Neural cell (in vitro differentiated cells): Measurements from ENCODE around the gene TECPR2. TPM values are rescaled to one million over a fixed set of nuclear protein-coding genes. Genes with fewer than 3 reads are reported as not detected.

Source experiments
- H2AFZ ChIP-seq: fragments of 200-600, 300-800 bp; sonication (generic), shearing (Covaris generic); 2 replicates; pipeline ENCODE4 v1.6.0; 2014; ENCODE audit warnings: low read depth, mild to moderate bottlenecking, antibody characterized with exemption, low read length, moderate library complexity
- H3F3A ChIP-seq: fragments of 200-600 bp; shearing (Covaris generic); 2 replicates; pipeline ENCODE4 v1.6.1; 2016; ENCODE audit warnings: mild to moderate bottlenecking, moderate library complexity, mixed read lengths, antibody characterized with exemption, low read length; ENCODE audit not compliant: insufficient read depth, poor library complexity, severe bottlenecking
- H3K27ac ChIP-seq: fragments of 200-600, 300-800 bp; sonication (generic), shearing (Covaris generic); 2 replicates; pipeline ENCODE4 v1.5.1; 2014; ENCODE audit warnings: mild to moderate bottlenecking, low read length, moderate library complexity
- H3K27me3 ChIP-seq: fragments of 300-800, 200-600 bp; sonication (generic), shearing (Covaris generic); 2 replicates; pipeline ENCODE4 v1.6.0; 2014; ENCODE audit warnings: mild to moderate bottlenecking, low read depth, low read length, moderate library complexity; ENCODE audit not compliant: insufficient read depth
- H3K36me3 ChIP-seq: fragments of 300-800, 200-600 bp; sonication (generic), shearing (Covaris generic); 2 replicates; pipeline ENCODE4 v1.5.1; 2014; ENCODE audit warnings: mild to moderate bottlenecking, antibody characterized with exemption, low read length, moderate library complexity; ENCODE audit not compliant: insufficient read depth
- H3K4me2 ChIP-seq: fragments of 300-800, 200-600 bp; sonication (generic), shearing (Covaris generic); 2 replicates; pipeline ENCODE4 v1.6.0; 2014; ENCODE audit warnings: mild to moderate bottlenecking, low read length
- H3K4me3 ChIP-seq: fragments of 300-800, 200-600 bp; sonication (generic), shearing (Covaris generic); 2 replicates; pipeline ENCODE4 v1.5.1; 2014; ENCODE audit warnings: mild to moderate bottlenecking, low read length, moderate library complexity
- H3K79me2 ChIP-seq: fragments of 200-600 bp; shearing (Covaris generic); replicated peaks from 2 replicates; pipeline ENCODE4 v1.6.0; 2014; ENCODE audit warnings: mild to moderate bottlenecking, low read length, moderate library complexity; ENCODE audit not compliant: insufficient read depth
- H3K9ac ChIP-seq: fragments of 300-800, 200-600 bp; sonication (generic), shearing (Covaris generic); 2 replicates; pipeline ENCODE4 v1.6.1; 2016; ENCODE audit warnings: mild to moderate bottlenecking, low read length, mixed read lengths
- H3K9me2 ChIP-seq: fragments of 200-600 bp; shearing (Covaris generic); 2 replicates; pipeline ENCODE4 v1.6.1; 2016; ENCODE audit warnings: mild to moderate bottlenecking, low read length, mixed read lengths; ENCODE audit not compliant: insufficient read depth
- H3K9me3 ChIP-seq: fragments of 200-600, 300-800 bp; sonication (generic), shearing (Covaris generic); 2 replicates; pipeline ENCODE4 v1.6.1; 2016; ENCODE audit warnings: mild to moderate bottlenecking, mixed run types, low read length, moderate library complexity, mixed read lengths
- H4K20me1 ChIP-seq: fragments of 200-600 bp; shearing (Covaris generic); 2 replicates; pipeline ENCODE4 v1.6.1; 2016; ENCODE audit warnings: mild to moderate bottlenecking, mixed run types; ENCODE audit not compliant: insufficient read depth
- EP300 ChIP-seq: fragments of 450-650 bp; conservative IDR thresholded peaks from 2 replicates; pipeline ENCODE4 v1.6.1; 2014; ENCODE audit warnings: antibody characterized with exemption, mild to moderate bottlenecking, moderate library complexity; ENCODE audit not compliant: poor library complexity, severe bottlenecking
- EZH2 ChIP-seq: fragments of 200-600, 300-800 bp; shearing (Covaris generic), sonication (generic); IDR thresholded peaks from 2 replicates; pipeline ENCODE4 v1.6.1; 2014; ENCODE audit warnings: antibody characterized with exemption, low read length, borderline replicate concordance, mild to moderate bottlenecking; ENCODE audit not compliant: insufficient read depth, poor library complexity, severe bottlenecking
- MXI1 ChIP-seq: fragments of 450-650 bp; conservative IDR thresholded peaks from 2 replicates; pipeline ENCODE4 v1.6.1; 2014; ENCODE audit warnings: antibody characterized with exemption, mild to moderate bottlenecking; ENCODE audit not compliant: poor library complexity, severe bottlenecking
- POLR2AphosphoS5 ChIP-seq: IDR thresholded peaks from 2 replicates; pipeline ENCODE4 v1.6.1; 2012
- RAD21 ChIP-seq: fragments of 450-650 bp; conservative IDR thresholded peaks from 2 replicates; pipeline ENCODE4 v1.6.1; 2014; ENCODE audit warnings: antibody characterized with exemption, mild to moderate bottlenecking, moderate library complexity
- SMC3 ChIP-seq: fragments of 450-650 bp; conservative IDR thresholded peaks from 2 replicates; pipeline ENCODE4 v1.6.1; 2014; ENCODE audit warnings: antibody characterized with exemption, mild to moderate bottlenecking, moderate library complexity; ENCODE audit not compliant: poor library complexity
- TAF1 ChIP-seq: IDR thresholded peaks from 2 replicates; pipeline ENCODE4 v1.6.1; 2012; ENCODE audit warnings: low read depth
- polyA plus RNA-seq: library from polyadenylated mRNA; depleted of rRNA; stranded (reverse); fragments of >200 nt; gene quantifications from 2 replicates; pipeline ENCODE4 v1.2.3, GENCODE V29; 2014
- TF ChIP-seq, protein P1 (sequence below): IDR thresholded peaks from 2 replicates; pipeline ENCODE4 v1.6.1; 2012; ENCODE audit warnings: borderline replicate concordance
- TF ChIP-seq, protein P2 (sequence below): fragments of 450-650 bp; IDR thresholded peaks from 2 replicates; pipeline ENCODE4 v1.5.1; 2014; ENCODE audit warnings: antibody characterized with exemption, mild to moderate bottlenecking, moderate library complexity; ENCODE audit not compliant: poor library complexity, severe bottlenecking

Gene TECPR2
- polyA plus RNA-seq, 1 donor from 2014 or later, result 7.0 TPM

DNA sequence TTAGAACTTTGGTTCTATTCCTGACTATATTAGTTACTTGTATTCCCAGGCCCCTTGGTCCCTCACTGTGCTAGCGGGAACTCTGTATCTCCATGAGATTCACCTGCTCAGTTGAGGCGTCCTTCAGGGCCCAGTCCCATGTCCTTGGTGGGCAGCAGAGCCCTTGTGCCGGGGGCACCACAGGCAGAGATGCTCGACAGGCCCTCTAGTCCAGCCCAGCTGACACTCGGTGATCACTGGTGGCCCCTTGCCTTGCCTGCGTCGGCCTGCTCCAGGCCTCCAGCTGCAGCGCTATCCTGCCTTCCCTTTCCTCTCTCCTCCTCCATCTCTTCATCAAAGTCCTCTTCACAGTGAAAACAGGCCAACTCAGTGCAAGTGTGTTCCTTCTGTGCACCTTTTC, 76.8 kb downstream of the TECPR2 start:
- Histone ChIP-seq H3K36me3 (peaks cover 6% of the 10 kb centered on the region), H4K20me1 (no peaks in the 10 kb centered on the region), H3K9me3 (no peaks in the 10 kb centered on the region), H3K9ac (no peak overlapping the region), H3K79me2 (no peaks in the 10 kb centered on the region), H3F3A (no peaks in the 10 kb centered on the region), H3K27me3 (no peaks in the 10 kb centered on the region), H3K27ac (no peak overlapping the region), H3K9me2 (no peaks in the 10 kb centered on the region), H3K4me2 (no peak overlapping the region), H2AFZ (no peak overlapping the region), H3K4me3 (no peak overlapping the region)
- TF ChIP-seq, protein P1, sequence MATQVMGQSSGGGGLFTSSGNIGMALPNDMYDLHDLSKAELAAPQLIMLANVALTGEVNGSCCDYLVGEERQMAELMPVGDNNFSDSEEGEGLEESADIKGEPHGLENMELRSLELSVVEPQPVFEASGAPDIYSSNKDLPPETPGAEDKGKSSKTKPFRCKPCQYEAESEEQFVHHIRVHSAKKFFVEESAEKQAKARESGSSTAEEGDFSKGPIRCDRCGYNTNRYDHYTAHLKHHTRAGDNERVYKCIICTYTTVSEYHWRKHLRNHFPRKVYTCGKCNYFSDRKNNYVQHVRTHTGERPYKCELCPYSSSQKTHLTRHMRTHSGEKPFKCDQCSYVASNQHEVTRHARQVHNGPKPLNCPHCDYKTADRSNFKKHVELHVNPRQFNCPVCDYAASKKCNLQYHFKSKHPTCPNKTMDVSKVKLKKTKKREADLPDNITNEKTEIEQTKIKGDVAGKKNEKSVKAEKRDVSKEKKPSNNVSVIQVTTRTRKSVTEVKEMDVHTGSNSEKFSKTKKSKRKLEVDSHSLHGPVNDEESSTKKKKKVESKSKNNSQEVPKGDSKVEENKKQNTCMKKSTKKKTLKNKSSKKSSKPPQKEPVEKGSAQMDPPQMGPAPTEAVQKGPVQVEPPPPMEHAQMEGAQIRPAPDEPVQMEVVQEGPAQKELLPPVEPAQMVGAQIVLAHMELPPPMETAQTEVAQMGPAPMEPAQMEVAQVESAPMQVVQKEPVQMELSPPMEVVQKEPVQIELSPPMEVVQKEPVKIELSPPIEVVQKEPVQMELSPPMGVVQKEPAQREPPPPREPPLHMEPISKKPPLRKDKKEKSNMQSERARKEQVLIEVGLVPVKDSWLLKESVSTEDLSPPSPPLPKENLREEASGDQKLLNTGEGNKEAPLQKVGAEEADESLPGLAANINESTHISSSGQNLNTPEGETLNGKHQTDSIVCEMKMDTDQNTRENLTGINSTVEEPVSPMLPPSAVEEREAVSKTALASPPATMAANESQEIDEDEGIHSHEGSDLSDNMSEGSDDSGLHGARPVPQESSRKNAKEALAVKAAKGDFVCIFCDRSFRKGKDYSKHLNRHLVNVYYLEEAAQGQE, result no peak
- TF ChIP-seq, protein P2, sequence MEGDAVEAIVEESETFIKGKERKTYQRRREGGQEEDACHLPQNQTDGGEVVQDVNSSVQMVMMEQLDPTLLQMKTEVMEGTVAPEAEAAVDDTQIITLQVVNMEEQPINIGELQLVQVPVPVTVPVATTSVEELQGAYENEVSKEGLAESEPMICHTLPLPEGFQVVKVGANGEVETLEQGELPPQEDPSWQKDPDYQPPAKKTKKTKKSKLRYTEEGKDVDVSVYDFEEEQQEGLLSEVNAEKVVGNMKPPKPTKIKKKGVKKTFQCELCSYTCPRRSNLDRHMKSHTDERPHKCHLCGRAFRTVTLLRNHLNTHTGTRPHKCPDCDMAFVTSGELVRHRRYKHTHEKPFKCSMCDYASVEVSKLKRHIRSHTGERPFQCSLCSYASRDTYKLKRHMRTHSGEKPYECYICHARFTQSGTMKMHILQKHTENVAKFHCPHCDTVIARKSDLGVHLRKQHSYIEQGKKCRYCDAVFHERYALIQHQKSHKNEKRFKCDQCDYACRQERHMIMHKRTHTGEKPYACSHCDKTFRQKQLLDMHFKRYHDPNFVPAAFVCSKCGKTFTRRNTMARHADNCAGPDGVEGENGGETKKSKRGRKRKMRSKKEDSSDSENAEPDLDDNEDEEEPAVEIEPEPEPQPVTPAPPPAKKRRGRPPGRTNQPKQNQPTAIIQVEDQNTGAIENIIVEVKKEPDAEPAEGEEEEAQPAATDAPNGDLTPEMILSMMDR, result no peak
- TF ChIP-seq MXI1, result no peak
- no peak for TF ChIP-seq EP300
- TF ChIP-seq EZH2, result no peak
- no peak for TF ChIP-seq SMC3

DNA sequence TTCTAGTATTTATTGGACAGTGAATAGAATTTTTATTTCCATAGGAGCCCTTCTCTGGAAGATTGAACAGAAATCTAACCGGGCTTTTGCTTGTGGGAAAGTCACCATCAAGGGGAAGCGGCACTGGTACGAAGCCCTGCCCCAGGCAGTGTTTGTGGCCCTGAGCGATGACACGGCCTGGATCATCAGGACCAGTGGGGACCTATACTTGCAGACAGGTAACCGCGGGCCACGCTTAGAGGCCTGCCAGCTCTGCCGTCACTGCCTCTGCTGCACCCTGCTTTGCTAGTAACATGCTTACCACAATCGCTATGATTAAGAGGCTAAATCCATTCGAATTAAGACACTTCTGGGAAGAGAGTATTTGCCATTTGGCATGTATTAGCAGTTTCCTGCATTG, 77.7 kb downstream of the TECPR2 start:
- H3K79me2 ChIP-seq, result no peaks in the 10 kb centered on the region
- H3K4me2 ChIP-seq, result no peak overlapping the region
- H2AFZ ChIP-seq, result no peak overlapping the region
- H4K20me1 ChIP-seq, result no peaks in the 10 kb centered on the region
- H3K4me3 ChIP-seq, result no peak overlapping the region
- no peak overlapping the region for H3K27ac ChIP-seq
- TF ChIP-seq EP300 (no peak), RAD21 (no peak), POLR2AphosphoS5 (no peak), SMC3 (no peak), EZH2 (no peak), MXI1 (no peak), TAF1 (no peak)
- TF ChIP-seq, protein P2, result no peak
- TF ChIP-seq, protein P1, result no peak
- H3K9ac ChIP-seq, result no peak overlapping the region
- no peaks in the 10 kb centered on the region for H3K9me2 ChIP-seq
- H3K27me3 ChIP-seq, result no peaks in the 10 kb centered on the region
- no peaks in the 10 kb centered on the region for H3K9me3 ChIP-seq
- H3K36me3 ChIP-seq, result peaks cover 6% of the 10 kb centered on the region
- no peaks in the 10 kb centered on the region for H3F3A ChIP-seq
